GM23338 (cell line): Measurements from ENCODE around the gene DLG2. TPM values are rescaled to one million over a fixed set of nuclear protein-coding genes. Genes with fewer than 3 reads are reported as not detected.

Experiments used
- ATAC-seq: fragments of 200-7000 bp; cut with Tn5 transposase; 3 replicates; pipeline ENCODE4 v1.9.1; 2020
- DNase-seq: peaks from one replicate; pipeline ENCODE4 v3.0.0-alpha.2; 2015; ENCODE audit warnings: low spot score
- H2AFZ ChIP-seq: fragments of 200-600 bp; sonication (generic); 2 replicates; pipeline ENCODE4 v1.8.0; 2016; ENCODE audit warnings: antibody characterized with exemption, mild to moderate bottlenecking, moderate library complexity
- H3F3A ChIP-seq: fragments of 200-600 bp; sonication (generic); replicated peaks from 2 replicates; pipeline ENCODE4 v1.8.0; 2017; ENCODE audit warnings: antibody characterized with exemption, mixed run types, low read depth
- H3K27ac ChIP-seq: fragments of 200-600 bp; sonication (generic); 2 replicates; pipeline ENCODE4 v1.6.1; 2016; ENCODE audit warnings: low read depth
- H3K27me3 ChIP-seq: fragments of 200-600 bp; sonication (generic); 2 replicates; pipeline ENCODE4 v1.8.0; 2016; ENCODE audit warnings: mild to moderate bottlenecking, mixed run types, moderate library complexity; ENCODE audit not compliant: insufficient read depth
- H3K36me3 ChIP-seq: fragments of 200-600 bp; sonication (generic); 2 replicates; pipeline ENCODE4 v1.8.0; 2016; ENCODE audit warnings: mild to moderate bottlenecking; ENCODE audit not compliant: insufficient read depth
- H3K4me1 ChIP-seq: fragments of 200-600 bp; sonication (generic); 2 replicates; pipeline ENCODE4 v1.8.0; 2016; ENCODE audit warnings: mild to moderate bottlenecking, moderate library complexity; ENCODE audit not compliant: insufficient read depth
- H3K4me2 ChIP-seq: fragments of 200-600 bp; sonication (generic); 2 replicates; pipeline ENCODE4 v1.7.1; 2017; ENCODE audit warnings: mixed run types
- H3K4me3 ChIP-seq: fragments of 200-600 bp; sonication (generic); 2 replicates; pipeline ENCODE4 v1.6.1; 2016; ENCODE audit warnings: mixed run types
- H3K79me2 ChIP-seq: fragments of 200-600 bp; sonication (generic); replicated peaks from 2 replicates; pipeline ENCODE4 v1.8.0; 2017; ENCODE audit warnings: mild to moderate bottlenecking; ENCODE audit not compliant: insufficient read depth
- H3K9me2 ChIP-seq: fragments of 200-600 bp; sonication (generic); 2 replicates; pipeline ENCODE4 v1.8.0; 2017; ENCODE audit not compliant: insufficient read depth
- H4K20me1 ChIP-seq: fragments of 200-600 bp; sonication (generic); replicated peaks from 2 replicates; pipeline ENCODE4 v1.8.0; 2017; ENCODE audit warnings: mild to moderate bottlenecking; ENCODE audit not compliant: insufficient read depth
- H3K27ac Mint-ChIP-seq: 2 replicates; pipeline ENCODE4 v1.8.0; 2020; ENCODE audit warnings: inconsistent platforms, mild to moderate bottlenecking, moderate library complexity, mixed read lengths
- H3K27me3 Mint-ChIP-seq: 3 replicates; pipeline ENCODE4 v1.8.0; 2022; ENCODE audit warnings: low read depth, mild to moderate bottlenecking, moderate library complexity, mixed read lengths, inconsistent platforms; ENCODE audit not compliant: insufficient read depth, poor library complexity
- H3K36me3 Mint-ChIP-seq: 3 replicates; pipeline ENCODE4 v1.8.0; 2021; ENCODE audit warnings: low read depth, mild to moderate bottlenecking, inconsistent platforms, moderate library complexity, mixed read lengths
- H3K4me1 Mint-ChIP-seq: 3 replicates; pipeline ENCODE4 v1.8.0; 2020; ENCODE audit warnings: mild to moderate bottlenecking, inconsistent platforms, mixed read lengths
- H3K4me3 Mint-ChIP-seq: 3 replicates; pipeline ENCODE4 v1.8.0; 2021; ENCODE audit warnings: moderate library complexity, mild to moderate bottlenecking, inconsistent platforms, mixed read lengths
- H3K9me3 Mint-ChIP-seq: 3 replicates; pipeline ENCODE4 v1.8.0; 2020; ENCODE audit warnings: moderate library complexity, mild to moderate bottlenecking, inconsistent platforms, mixed read lengths
- CREB1 ChIP-seq: fragments of 250-450 bp; sonication (Bioruptor Pico); IDR thresholded peaks from 2 replicates; pipeline ENCODE4 v1.5.0; 2020; ENCODE audit warnings: low read depth, mild to moderate bottlenecking, moderate library complexity
- CTCF ChIP-seq, 2 experiments: fragments of 200-600 bp in 1 of 2; sonication (generic) in 1 of 2; conservative IDR thresholded peaks; 2 replicates each; pipeline versions ENCODE4 v1.5.1 to v1.6.1; 2016 to 2017; ENCODE audit warnings: antibody characterized with exemption in 2 of 2, low read depth in 2 of 2, mild to moderate bottlenecking in 2 of 2, moderate library complexity in 1 of 2
- ETS1 ChIP-seq: IDR thresholded peaks from 2 replicates; pipeline ENCODE4 v1.6.1; 2016; ENCODE audit warnings: antibody characterized with exemption
- EZH2 ChIP-seq: fragments of 200-600 bp; sonication (generic); IDR thresholded peaks from one replicate; pipeline ENCODE4 v1.8.0; 2017; ENCODE audit warnings: antibody characterized with exemption, mild to moderate bottlenecking, low read depth; ENCODE audit not compliant: unreplicated experiment
- EZH2phosphoT487 ChIP-seq: fragments of 200-600 bp; sonication (generic); IDR thresholded peaks from one replicate; pipeline ENCODE4 v1.8.1; 2018; ENCODE audit warnings: antibody characterized with exemption; ENCODE audit not compliant: unreplicated experiment
- JUNB ChIP-seq: IDR thresholded peaks from one replicate; pipeline ENCODE4 v1.6.1; 2016; ENCODE audit warnings: antibody characterized with exemption; ENCODE audit not compliant: unreplicated experiment
- POLR2AphosphoS5 ChIP-seq: IDR thresholded peaks from 2 replicates; pipeline ENCODE4 v1.6.1; 2016; ENCODE audit warnings: antibody characterized with exemption, low read depth
- polyA plus RNA-seq: library from polyadenylated mRNA; unstranded; fragments of >200 nt; fragmentation: Nextera tagmentation; extraction: Ambion mirVana; gene quantifications from 2 replicates; pipeline ENCODE4 v1.2.1, GENCODE V29; 2016
- total RNA-seq: library from RNA; depleted of rRNA; stranded (reverse); fragments of >200 nt; shearing (Covaris generic); gene quantifications from 2 replicates; pipeline ENCODE4 v1.2.3, GENCODE V29; 2014
- TF ChIP-seq, protein P1 (sequence below): fragments of 250-450 bp; sonication (Bioruptor Pico); IDR thresholded peaks from 2 replicates; pipeline ENCODE4 v1.5.0; 2020; ENCODE audit warnings: mild to moderate bottlenecking, moderate library complexity

DLG2 gene
- total and polyA plus RNA-seq, 2 experiments from 2014 or later: 19.8 to 21.5 TPM

DNA sequence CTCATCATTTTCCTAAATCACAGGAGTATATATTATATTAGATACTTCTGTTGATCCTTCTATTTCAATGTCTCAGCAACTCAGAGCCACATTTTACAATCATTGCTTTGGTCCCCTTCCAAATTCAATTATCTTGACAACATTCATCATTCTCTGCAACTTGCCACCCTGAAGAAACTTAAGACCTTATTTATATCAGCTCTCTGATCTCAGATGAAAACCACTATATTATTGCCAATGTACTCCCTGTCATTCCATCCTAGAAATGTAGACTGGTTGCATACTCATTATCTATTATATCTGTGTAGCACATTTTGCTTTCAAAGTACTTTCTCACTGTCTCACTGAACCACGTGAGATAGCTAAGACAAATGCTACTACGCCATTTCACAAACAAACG lies 379.3 kb downstream of the DLG2 start:
- no peaks in the 10 kb centered on the region for H3K4me1 ChIP-seq
- H3K27me3 Mint-ChIP-seq: no peaks in the 10 kb centered on the region
- no peaks in the 10 kb centered on the region for H4K20me1 ChIP-seq
- no peak overlapping the region for H3K27ac Mint-ChIP-seq
- no peak overlapping the region for H3K4me3 Mint-ChIP-seq
- no peaks in the 10 kb centered on the region for H3K4me1 Mint-ChIP-seq
- H3K36me3 ChIP-seq: no peaks in the 10 kb centered on the region
- H3K9me3 Mint-ChIP-seq: 0 out of 3 replicates have a peak, but pooled peaks cover 3% of the 10 kb centered on the region
- no peaks in the 10 kb centered on the region for H3K79me2 ChIP-seq
- H3K4me3 ChIP-seq: no peak overlapping the region
- H3K9me2 ChIP-seq: no peaks in the 10 kb centered on the region
- H3K36me3 Mint-ChIP-seq: no peaks in the 10 kb centered on the region
- DNase-seq: no peak
- H3K4me2 ChIP-seq: no peak overlapping the region
- no peak for ATAC-seq
- no peaks in the 10 kb centered on the region for H3F3A ChIP-seq
- no peak overlapping the region for H2AFZ ChIP-seq
- H3K27ac ChIP-seq: no peak overlapping the region
- no peaks in the 10 kb centered on the region for H3K27me3 ChIP-seq
- TF ChIP-seq POLR2AphosphoS5: no peak
- TF ChIP-seq EZH2: no peak
- TF ChIP-seq CREB1 (CRISPR knock-in tag): no peak
- no peak for TF ChIP-seq CTCF (conservative IDR thresholded peaks at IDR 0.05; ENCODE audit: low read depth in 2 of 2)
- no peak for TF ChIP-seq EZH2phosphoT487
- no peak for TF ChIP-seq ETS1
- no peak for TF ChIP-seq JUNB
- TF ChIP-seq, protein P1, sequence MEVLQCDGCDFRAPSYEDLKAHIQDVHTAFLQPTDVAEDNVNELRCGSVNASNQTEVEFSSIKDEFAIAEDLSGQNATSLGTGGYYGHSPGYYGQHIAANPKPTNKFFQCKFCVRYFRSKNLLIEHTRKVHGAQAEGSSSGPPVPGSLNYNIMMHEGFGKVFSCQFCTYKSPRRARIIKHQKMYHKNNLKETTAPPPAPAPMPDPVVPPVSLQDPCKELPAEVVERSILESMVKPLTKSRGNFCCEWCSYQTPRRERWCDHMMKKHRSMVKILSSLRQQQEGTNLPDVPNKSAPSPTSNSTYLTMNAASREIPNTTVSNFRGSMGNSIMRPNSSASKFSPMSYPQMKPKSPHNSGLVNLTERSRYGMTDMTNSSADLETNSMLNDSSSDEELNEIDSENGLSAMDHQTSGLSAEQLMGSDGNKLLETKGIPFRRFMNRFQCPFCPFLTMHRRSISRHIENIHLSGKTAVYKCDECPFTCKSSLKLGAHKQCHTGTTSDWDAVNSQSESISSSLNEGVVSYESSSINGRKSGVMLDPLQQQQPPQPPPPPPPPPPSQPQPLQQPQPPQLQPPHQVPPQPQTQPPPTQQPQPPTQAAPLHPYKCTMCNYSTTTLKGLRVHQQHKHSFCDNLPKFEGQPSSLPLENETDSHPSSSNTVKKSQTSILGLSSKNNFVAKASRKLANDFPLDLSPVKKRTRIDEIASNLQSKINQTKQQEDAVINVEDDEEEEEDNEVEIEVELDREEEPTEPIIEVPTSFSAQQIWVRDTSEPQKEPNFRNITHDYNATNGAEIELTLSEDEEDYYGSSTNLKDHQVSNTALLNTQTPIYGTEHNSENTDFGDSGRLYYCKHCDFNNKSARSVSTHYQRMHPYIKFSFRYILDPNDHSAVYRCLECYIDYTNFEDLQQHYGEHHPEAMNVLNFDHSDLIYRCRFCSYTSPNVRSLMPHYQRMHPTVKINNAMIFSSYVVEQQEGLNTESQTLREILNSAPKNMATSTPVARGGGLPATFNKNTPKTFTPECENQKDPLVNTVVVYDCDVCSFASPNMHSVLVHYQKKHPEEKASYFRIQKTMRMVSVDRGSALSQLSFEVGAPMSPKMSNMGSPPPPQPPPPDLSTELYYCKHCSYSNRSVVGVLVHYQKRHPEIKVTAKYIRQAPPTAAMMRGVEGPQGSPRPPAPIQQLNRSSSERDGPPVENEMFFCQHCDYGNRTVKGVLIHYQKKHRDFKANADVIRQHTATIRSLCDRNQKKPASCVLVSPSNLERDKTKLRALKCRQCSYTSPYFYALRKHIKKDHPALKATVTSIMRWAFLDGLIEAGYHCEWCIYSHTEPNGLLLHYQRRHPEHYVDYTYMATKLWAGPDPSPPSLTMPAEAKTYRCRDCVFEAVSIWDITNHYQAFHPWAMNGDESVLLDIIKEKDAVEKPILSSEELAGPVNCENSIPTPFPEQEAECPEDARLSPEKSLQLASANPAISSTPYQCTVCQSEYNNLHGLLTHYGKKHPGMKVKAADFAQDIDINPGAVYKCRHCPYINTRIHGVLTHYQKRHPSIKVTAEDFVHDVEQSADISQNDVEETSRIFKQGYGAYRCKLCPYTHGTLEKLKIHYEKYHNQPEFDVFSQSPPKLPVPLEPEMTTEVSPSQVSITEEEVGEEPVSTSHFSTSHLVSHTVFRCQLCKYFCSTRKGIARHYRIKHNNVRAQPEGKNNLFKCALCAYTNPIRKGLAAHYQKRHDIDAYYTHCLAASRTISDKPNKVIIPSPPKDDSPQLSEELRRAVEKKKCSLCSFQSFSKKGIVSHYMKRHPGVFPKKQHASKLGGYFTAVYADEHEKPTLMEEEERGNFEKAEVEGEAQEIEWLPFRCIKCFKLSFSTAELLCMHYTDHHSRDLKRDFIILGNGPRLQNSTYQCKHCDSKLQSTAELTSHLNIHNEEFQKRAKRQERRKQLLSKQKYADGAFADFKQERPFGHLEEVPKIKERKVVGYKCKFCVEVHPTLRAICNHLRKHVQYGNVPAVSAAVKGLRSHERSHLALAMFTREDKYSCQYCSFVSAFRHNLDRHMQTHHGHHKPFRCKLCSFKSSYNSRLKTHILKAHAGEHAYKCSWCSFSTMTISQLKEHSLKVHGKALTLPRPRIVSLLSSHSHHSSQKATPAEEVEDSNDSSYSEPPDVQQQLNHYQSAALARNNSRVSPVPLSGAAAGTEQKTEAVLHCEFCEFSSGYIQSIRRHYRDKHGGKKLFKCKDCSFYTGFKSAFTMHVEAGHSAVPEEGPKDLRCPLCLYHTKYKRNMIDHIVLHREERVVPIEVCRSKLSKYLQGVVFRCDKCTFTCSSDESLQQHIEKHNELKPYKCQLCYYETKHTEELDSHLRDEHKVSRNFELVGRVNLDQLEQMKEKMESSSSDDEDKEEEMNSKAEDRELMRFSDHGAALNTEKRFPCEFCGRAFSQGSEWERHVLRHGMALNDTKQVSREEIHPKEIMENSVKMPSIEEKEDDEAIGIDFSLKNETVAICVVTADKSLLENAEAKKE: no peak
